ENCODE data around the gene PLPP4. TPM values are rescaled to one million over a fixed set of nuclear protein-coding genes. Genes with fewer than 3 reads are reported as not detected.

Gene PLPP4
- total and polyA plus RNA-seq, 9 donors, result 0.15 to 0.72 (median 0.31) TPM; not detected in 3

DNA sequence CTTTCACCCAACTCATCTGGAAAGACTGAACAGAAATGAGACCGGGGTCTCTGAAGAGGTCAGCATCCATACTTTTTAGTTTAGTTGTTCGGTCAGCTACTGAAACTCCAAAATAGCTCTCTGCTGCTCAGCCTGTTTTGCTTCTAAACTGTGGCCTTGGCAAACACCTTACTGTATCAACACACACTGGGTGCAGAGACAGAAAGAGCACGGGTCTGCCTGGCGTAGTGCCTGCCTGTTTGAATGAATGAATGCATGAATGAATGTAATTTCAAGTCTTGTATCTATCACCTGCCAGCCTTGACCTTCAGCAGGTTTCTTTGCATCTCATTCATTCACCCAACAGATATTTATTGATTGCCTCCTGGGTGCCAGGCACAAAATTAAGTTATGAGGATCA is 98.4 kb downstream of the PLPP4 start:
- whole genome bisulfite sequencing, 3 donors, result 49 to 74% (median 61%) methylated on average over 4 of the region's 4 CpGs
- intact Hi-C loops (cut with DNase I), result no loop called here
- no peaks in the 10 kb centered on the region for H3K27me3 ChIP-seq
- TF ChIP-seq CTCF (IDR thresholded peaks at IDR 0.05), result no peak
- no peak for TF ChIP-seq EP300 (IDR thresholded peaks at IDR 0.05)
- no peak for TF ChIP-seq POLR2A (IDR thresholded peaks at IDR 0.05)
- H3K4me3 ChIP-seq, result no peak overlapping the region
- no peaks in the 10 kb centered on the region for H3K9me3 ChIP-seq
- H3K36me3 ChIP-seq, result no peaks in the 10 kb centered on the region
- H3K4me1 ChIP-seq (ENCODE audit: insufficient read depth), result no peaks in the 10 kb centered on the region
- DNase-seq, result no peak
- no peak overlapping the region for H3K27ac ChIP-seq

GRCh38 chr10:120555842-120556532 is 99.0 kb downstream of the PLPP4 start:
- WGBS, 3 donors, result 18 to 30% (median 25%) methylated on average over 2 of the region's 2 CpGs
- H3K9me3 ChIP-seq, result no peaks in the 10 kb centered on the region
- no peak overlapping the region for H3K27ac ChIP-seq
- intact Hi-C loops (cut with DNase I), result no loop called here
- H3K27me3 ChIP-seq, result no peaks in the 10 kb centered on the region
- H3K4me3 ChIP-seq, result no peak overlapping the region
- H3K36me3 ChIP-seq, result no peaks in the 10 kb centered on the region
- DNase-seq, result no peak
- H3K4me1 ChIP-seq (ENCODE audit: insufficient read depth), result no peaks in the 10 kb centered on the region
- TF ChIP-seq EP300 (IDR thresholded peaks at IDR 0.05) (no peak), POLR2A (IDR thresholded peaks at IDR 0.05) (no peak), CTCF (IDR thresholded peaks at IDR 0.05) (no peak)

DNA sequence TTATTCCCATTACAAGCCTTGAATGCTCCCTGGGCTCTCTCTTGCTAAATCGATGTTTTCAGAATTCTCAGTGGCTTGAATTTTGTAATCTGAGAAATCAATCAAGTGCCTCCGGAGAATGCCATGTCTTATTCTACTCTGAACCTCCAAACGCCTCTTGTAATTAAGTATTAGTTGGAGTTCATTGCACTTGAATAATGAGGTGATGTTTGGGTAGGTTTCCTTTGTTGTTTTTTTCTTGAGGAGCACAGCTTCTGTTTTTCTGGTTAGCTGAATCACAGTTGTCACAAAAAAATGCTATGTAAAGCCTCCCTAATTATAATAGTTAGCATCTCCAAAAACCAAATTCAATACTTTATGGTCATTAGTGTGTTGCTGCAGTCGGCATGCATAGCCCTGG is 100.3 kb downstream of the PLPP4 start:
- Histone ChIP-seq H3K27ac (no peak overlapping the region), H3K4me3 (no peak overlapping the region), H3K27me3 (no peaks in the 10 kb centered on the region), H3K4me1 (ENCODE audit: insufficient read depth) (no peaks in the 10 kb centered on the region), H3K9me3 (no peaks in the 10 kb centered on the region), H3K36me3 (no peaks in the 10 kb centered on the region)
- intact Hi-C loops (cut with DNase I), result no loop called here
- TF ChIP-seq CTCF (IDR thresholded peaks at IDR 0.05), result no peak
- TF ChIP-seq EP300 (IDR thresholded peaks at IDR 0.05), result no peak
- TF ChIP-seq POLR2A (IDR thresholded peaks at IDR 0.05), result no peak
- no peak for DNase-seq
- WGBS, 3 donors, result 53 to 61% (median 60%) methylated on average over 4 of the region's 4 CpGs

DNA sequence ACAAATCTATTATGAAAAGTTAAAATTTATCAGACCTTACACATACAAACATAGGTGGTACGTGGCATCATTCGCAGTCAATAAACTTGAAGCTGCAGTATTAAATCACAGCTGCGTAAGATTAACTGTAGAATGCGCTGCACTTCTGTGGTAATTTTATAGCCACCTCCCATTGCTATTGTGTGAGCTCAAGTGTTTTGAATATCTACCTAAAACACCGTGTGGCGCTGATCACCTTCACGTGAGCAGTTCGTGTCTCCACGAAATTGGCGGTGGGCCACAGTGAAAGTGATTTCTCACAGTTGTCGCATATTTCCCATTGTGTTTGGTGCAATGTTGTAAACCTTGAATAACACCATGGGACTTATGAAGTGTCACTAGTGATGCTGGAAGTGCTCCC is 102.8 kb downstream of the PLPP4 start:
- H3K27me3 ChIP-seq, result no peaks in the 10 kb centered on the region
- H3K27ac ChIP-seq, result no peak overlapping the region
- intact Hi-C loops (cut with DNase I), result no loop called here
- DNase-seq, result no peak
- no peaks in the 10 kb centered on the region for H3K9me3 ChIP-seq
- H3K4me3 ChIP-seq, result no peak overlapping the region
- 84 to 89% (median 87%) methylated on average over 11 of the region's 11 CpGs for WGBS, 3 donors
- H3K4me1 ChIP-seq (ENCODE audit: insufficient read depth), result no peaks in the 10 kb centered on the region
- H3K36me3 ChIP-seq, result no peaks in the 10 kb centered on the region
- TF ChIP-seq CTCF (IDR thresholded peaks at IDR 0.05), result no peak
- TF ChIP-seq POLR2A (IDR thresholded peaks at IDR 0.05), result no peak
- no peak for TF ChIP-seq EP300 (IDR thresholded peaks at IDR 0.05)

Data from ovary (tissue), 9 donors.